WERI-Rb-1 (cell line): ENCODE data around the gene PRRG3.

ENCODE experiments used
- DNase-seq: peaks from one replicate; pipeline ENCODE4 v3.0.0-alpha.2; 2020
- H3K27ac ChIP-seq: fragments of 250-450 bp; sonication (Bioruptor Pico); 2 replicates; pipeline ENCODE4 v1.5.1; 2020; ENCODE audit warnings: mild to moderate bottlenecking, moderate library complexity
- H3K27me3 ChIP-seq: fragments of 250-450 bp; sonication (Bioruptor Pico); 2 replicates; pipeline ENCODE4 v1.5.1; 2021; ENCODE audit warnings: mild to moderate bottlenecking, low read depth, moderate library complexity; ENCODE audit not compliant: insufficient read depth, severe bottlenecking
- H3K36me3 ChIP-seq: fragments of 250-450 bp; sonication (Bioruptor Pico); 2 replicates; pipeline ENCODE4 v1.5.1; 2020; ENCODE audit warnings: mild to moderate bottlenecking, moderate library complexity
- H3K4me3 ChIP-seq: 2 replicates; pipeline ENCODE4 v1.5.1; 2011; ENCODE audit warnings: low read depth, mild to moderate bottlenecking, control low read depth, low read length
- H3K9me3 ChIP-seq: fragments of 250-450 bp; sonication (Bioruptor Pico); 2 replicates; pipeline ENCODE4 v1.5.1; 2021; ENCODE audit warnings: mild to moderate bottlenecking, moderate library complexity; ENCODE audit not compliant: severe bottlenecking
- TF ChIP-seq, protein P1 (sequence below): IDR thresholded peaks from 2 replicates; pipeline ENCODE4 v1.5.1; 2011; ENCODE audit warnings: low read depth, mild to moderate bottlenecking, control low read depth, inconsistent platforms, low read length

The PRRG3 gene

DNA sequence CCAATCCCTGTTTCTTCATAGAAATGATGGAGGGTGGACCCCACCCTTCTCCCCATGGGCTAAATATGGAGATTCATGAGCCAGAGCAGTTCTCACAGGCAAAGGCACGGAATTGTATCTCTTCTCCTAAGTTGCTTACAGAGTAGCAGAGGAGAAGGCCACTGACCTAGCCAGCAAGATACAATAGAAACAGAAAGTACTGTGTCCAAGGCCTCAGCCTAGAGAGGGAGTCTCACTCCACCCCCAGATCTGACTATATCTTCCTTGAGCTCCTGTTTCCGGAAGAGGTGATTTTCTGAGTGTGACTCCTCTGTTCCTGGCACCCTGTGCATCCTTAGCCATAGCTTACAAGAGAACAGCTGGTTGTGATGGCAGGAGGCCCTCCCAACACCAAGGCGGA, 20.5 kb downstream of the PRRG3 start, which contains the start of gene FATE1:
Gene FATE1 (plus strand): TSS at position 284 of the 400 bp plus-strand sequence. CDS start 85 bp downstream, at position 369.
- DNase-seq = no peak
- no peak within 1 kb of the TSS for H3K4me3 ChIP-seq
- no peaks in the 10 kb centered on the region for H3K36me3 ChIP-seq
- H3K27me3 ChIP-seq = peaks cover 45% of the 10 kb centered on the region
- TF ChIP-seq, protein P1, sequence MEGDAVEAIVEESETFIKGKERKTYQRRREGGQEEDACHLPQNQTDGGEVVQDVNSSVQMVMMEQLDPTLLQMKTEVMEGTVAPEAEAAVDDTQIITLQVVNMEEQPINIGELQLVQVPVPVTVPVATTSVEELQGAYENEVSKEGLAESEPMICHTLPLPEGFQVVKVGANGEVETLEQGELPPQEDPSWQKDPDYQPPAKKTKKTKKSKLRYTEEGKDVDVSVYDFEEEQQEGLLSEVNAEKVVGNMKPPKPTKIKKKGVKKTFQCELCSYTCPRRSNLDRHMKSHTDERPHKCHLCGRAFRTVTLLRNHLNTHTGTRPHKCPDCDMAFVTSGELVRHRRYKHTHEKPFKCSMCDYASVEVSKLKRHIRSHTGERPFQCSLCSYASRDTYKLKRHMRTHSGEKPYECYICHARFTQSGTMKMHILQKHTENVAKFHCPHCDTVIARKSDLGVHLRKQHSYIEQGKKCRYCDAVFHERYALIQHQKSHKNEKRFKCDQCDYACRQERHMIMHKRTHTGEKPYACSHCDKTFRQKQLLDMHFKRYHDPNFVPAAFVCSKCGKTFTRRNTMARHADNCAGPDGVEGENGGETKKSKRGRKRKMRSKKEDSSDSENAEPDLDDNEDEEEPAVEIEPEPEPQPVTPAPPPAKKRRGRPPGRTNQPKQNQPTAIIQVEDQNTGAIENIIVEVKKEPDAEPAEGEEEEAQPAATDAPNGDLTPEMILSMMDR = no peak
- H3K9me3 ChIP-seq = no peaks in the 10 kb centered on the region
- no peak within 1 kb of the TSS for H3K27ac ChIP-seq

DNA sequence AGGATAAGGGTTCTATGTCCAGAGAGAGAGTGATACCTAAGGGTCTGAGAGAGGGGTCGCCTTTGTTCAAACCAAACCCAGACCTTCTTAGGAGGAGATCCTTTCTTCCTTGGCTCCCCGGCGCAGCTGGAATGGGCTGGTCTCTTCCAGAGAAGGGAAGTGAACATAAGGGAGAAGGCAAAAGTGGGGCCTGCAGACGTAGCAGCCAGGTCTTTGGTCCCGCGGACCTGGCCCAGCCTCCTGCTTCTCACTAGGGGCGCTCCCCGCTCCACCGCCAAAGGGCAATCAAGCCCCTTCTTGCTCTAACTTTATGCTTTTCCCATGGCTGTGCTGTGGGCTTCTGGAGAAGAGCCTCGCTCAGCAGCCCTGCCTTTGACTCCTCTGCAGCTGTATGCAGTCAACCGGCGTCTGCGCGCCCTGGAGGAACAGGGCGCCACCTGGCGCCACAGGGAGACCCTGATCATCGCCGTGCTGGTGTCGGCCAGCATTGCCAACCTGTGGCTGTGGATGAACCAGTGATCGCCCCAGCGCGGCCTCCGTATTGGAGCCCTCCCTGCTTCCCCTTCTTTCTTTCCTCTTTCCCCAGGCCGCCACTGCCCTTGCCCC, 27.1 kb downstream of the PRRG3 start:
- Histone ChIP-seq H3K27me3 (peaks cover 55% of the 10 kb centered on the region), H3K36me3 (no peaks in the 10 kb centered on the region), H3K4me3 (no peak overlapping the region), H3K27ac (no peak overlapping the region), H3K9me3 (no peaks in the 10 kb centered on the region)
- TF ChIP-seq, protein P1 = peak; percentile 91
- DNase-seq = peak; percentile 67

- Histone ChIP-seq H3K27ac (no peak overlapping the region), H3K27me3 (peaks cover 56% of the 10 kb centered on the region), H3K9me3 (no peaks in the 10 kb centered on the region), H3K36me3 (no peaks in the 10 kb centered on the region), H3K4me3 (no peak overlapping the region)
- TF ChIP-seq, protein P1 = no peak
- no peak for DNase-seq
Observed at GRCh38 chrX:151723156-151723760, 28.0 kb downstream of the PRRG3 start.

GRCh38 chrX:151724563-151725337, 29.5 kb downstream of the PRRG3 start:
- no peaks in the 10 kb centered on the region for H3K9me3 ChIP-seq
- DNase-seq = no peak
- H3K27me3 ChIP-seq = peaks cover 69% of the 10 kb centered on the region
- TF ChIP-seq, protein P1 = no peak
- H3K27ac ChIP-seq = no peak overlapping the region
- no peak overlapping the region for H3K4me3 ChIP-seq
- H3K36me3 ChIP-seq = no peaks in the 10 kb centered on the region

- H3K27ac ChIP-seq = no peak overlapping the region
- H3K9me3 ChIP-seq = no peaks in the 10 kb centered on the region
- H3K27me3 ChIP-seq = peaks cover 69% of the 10 kb centered on the region
- H3K4me3 ChIP-seq = no peak overlapping the region
- no peaks in the 10 kb centered on the region for H3K36me3 ChIP-seq
- DNase-seq = no peak
- TF ChIP-seq, protein P1 = no peak
Observed at GRCh38 chrX:151725338-151725614, 30.0 kb downstream of the PRRG3 start.
